ENCODE data around the gene TPM2.

Gene TPM2

GRCh38 chr9:35712762-35713400, 23.2 kb upstream of the TPM2 start:
- DNase-seq (ENCODE audit: insufficient read length, low spot score) (no peak), FAIRE-seq (no peak)
- TF ChIP-seq POLR2A (IDR thresholded peaks at IDR 0.05; ENCODE audit: low read depth, low read length) (no peak), TAF1 (IDR thresholded peaks at IDR 0.05; ENCODE audit: low read depth, low read length) (no peak), POLR2AphosphoS5 (IDR thresholded peaks at IDR 0.05; ENCODE audit: low read depth, low read length) (no peak), POU2F2 (IDR thresholded peaks at IDR 0.05; ENCODE audit: low read depth, low read length) (no peak), SPI1 (IDR thresholded peaks at IDR 0.05; ENCODE audit: low read depth, low read length) (no peak), PAX5 (IDR thresholded peaks at IDR 0.05; ENCODE audit: insufficient read depth, low read length, severe bottlenecking) (no peak)

DNA sequence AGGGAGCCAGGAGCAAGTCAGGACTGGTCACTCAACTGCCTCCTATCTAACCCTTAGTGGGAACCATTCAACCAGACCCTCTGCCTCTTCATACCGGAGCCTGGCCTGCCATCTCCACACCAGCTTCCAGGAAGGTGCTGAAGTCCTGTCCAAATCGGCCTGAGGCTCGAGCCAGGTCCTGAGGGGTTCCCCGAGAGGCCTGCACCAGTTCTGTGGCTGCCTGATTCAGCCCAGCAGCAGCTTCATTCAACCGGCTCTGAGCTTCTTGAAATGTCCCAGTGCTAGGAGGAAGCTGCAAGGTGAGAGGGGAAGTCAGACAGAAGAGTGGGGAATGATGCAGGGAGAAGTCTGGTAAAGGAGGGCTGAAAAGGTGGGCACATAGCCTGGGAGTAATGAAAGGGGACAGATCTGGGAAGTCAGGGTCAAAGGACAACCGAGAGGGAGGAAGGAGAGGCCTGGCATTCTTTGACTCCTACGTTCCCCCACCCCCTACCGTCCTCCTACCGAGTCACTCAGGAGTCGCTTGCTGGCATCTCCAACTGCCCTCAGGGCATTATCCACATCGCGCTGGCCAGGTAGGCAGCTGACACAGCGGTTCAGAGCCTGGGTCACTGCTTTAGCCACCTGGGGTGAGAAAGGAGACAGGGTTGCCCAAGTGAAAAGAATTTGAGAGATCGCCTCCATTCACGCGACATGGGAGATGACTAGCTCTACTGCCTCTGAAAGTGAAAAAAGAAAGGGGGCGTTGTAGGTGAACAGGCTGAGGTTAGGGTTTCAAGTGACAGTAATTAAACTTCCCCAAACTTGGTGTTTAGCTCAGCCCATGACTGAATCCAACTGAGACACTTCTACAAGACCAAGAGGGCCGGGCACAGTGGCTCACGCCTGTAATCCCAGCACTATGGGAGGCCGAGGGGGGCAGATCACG, 22.0 kb upstream of the TPM2 start:
- peak; percentile 52 for FAIRE-seq
- DNase-seq (ENCODE audit: insufficient read length, low spot score), result peak; percentile 54
- TF ChIP-seq POLR2AphosphoS5 (IDR thresholded peaks at IDR 0.05; ENCODE audit: low read depth, low read length), result no peak
- TF ChIP-seq POLR2A (IDR thresholded peaks at IDR 0.05; ENCODE audit: low read depth, low read length), result no peak
- TF ChIP-seq SPI1 (IDR thresholded peaks at IDR 0.05; ENCODE audit: low read depth, low read length), result no peak
- TF ChIP-seq TAF1 (IDR thresholded peaks at IDR 0.05; ENCODE audit: low read depth, low read length), result no peak
- no peak for TF ChIP-seq PAX5 (IDR thresholded peaks at IDR 0.05; ENCODE audit: insufficient read depth, low read length, severe bottlenecking)
- TF ChIP-seq POU2F2 (IDR thresholded peaks at IDR 0.05; ENCODE audit: low read depth, low read length), result no peak

- FAIRE-seq (no peak), DNase-seq (ENCODE audit: insufficient read length, low spot score) (no peak)
- TF ChIP-seq POLR2AphosphoS5 (IDR thresholded peaks at IDR 0.05; ENCODE audit: low read depth, low read length), result no peak
- TF ChIP-seq TAF1 (IDR thresholded peaks at IDR 0.05; ENCODE audit: low read depth, low read length), result no peak
- no peak for TF ChIP-seq POLR2A (IDR thresholded peaks at IDR 0.05; ENCODE audit: low read depth, low read length)
- TF ChIP-seq POU2F2 (IDR thresholded peaks at IDR 0.05; ENCODE audit: low read depth, low read length), result no peak
Measured at GRCh38 chr9:35710818-35711500, 21.2 kb upstream of the TPM2 start.

DNA sequence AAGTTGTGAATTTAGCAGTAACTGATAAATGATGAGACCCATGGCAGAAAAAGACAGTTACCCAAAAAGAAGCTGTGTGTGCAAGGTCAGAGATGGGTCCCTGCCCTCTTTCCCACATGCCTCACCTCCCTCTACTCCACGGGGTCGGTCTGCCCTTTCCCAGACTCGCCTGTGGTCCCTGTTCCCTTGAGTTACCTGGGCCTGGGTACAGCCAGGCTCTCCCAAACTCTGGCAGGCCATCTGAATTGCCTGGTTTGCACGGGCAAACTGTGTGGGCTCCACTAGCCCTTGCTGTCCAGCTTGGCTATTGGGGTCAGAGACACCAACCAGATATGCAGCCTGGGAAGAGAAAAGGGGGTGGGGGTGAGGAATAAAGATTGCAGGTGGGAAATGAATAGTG, 18.4 kb upstream of the TPM2 start:
- TF ChIP-seq POLR2AphosphoS5 (IDR thresholded peaks at IDR 0.05; ENCODE audit: low read depth, low read length) (no peak), POU2F2 (IDR thresholded peaks at IDR 0.05; ENCODE audit: low read depth, low read length) (no peak), PAX5 (IDR thresholded peaks at IDR 0.05; ENCODE audit: insufficient read depth, low read length, severe bottlenecking) (no peak)
- DNase-seq (ENCODE audit: insufficient read length, low spot score) (no peak), FAIRE-seq (no peak)

DNA sequence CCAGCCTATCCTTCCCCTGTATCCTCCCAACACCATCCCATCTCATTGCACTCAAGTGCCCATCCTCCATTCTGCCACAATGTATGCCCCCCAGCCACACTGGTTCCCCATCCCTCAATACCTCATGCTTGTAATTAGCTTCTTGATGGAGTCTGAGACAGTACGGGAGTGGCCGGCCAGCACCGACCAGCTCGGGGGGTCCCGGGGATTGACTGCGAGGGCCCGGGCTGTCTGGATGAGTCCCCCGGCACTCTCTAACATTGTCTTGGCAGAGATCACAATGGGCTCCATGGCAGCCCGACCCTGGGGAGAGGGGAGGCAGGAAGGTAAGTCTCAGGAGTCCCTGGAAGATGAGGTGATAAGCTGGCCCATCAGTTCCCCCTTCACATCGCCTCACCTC, 17.2 kb upstream of the TPM2 start:
- DNase-seq (ENCODE audit: insufficient read length, low spot score) (no peak), FAIRE-seq (no peak)
- no peak for TF ChIP-seq PAX5 (IDR thresholded peaks at IDR 0.05; ENCODE audit: insufficient read depth, low read length, severe bottlenecking)
- TF ChIP-seq POLR2AphosphoS5 (IDR thresholded peaks at IDR 0.05; ENCODE audit: low read depth, low read length), result no peak
- no peak for TF ChIP-seq TAF1 (IDR thresholded peaks at IDR 0.05; ENCODE audit: low read depth, low read length)
- TF ChIP-seq POLR2A (IDR thresholded peaks at IDR 0.05; ENCODE audit: low read depth, low read length), result no peak
- TF ChIP-seq POU2F2 (IDR thresholded peaks at IDR 0.05; ENCODE audit: low read depth, low read length), result no peak
- TF ChIP-seq SPI1 (IDR thresholded peaks at IDR 0.05; ENCODE audit: low read depth, low read length), result no peak

GRCh38 chr9:35705836-35706430, 16.2 kb upstream of the TPM2 start:
- no peak for TF ChIP-seq POLR2AphosphoS5 (IDR thresholded peaks at IDR 0.05; ENCODE audit: low read depth, low read length)
- no peak for TF ChIP-seq SPI1 (IDR thresholded peaks at IDR 0.05; ENCODE audit: low read depth, low read length)
- TF ChIP-seq PAX5 (IDR thresholded peaks at IDR 0.05; ENCODE audit: insufficient read depth, low read length, severe bottlenecking), result no peak
- no peak for TF ChIP-seq POU2F2 (IDR thresholded peaks at IDR 0.05; ENCODE audit: low read depth, low read length)
- no peak for TF ChIP-seq TAF1 (IDR thresholded peaks at IDR 0.05; ENCODE audit: low read depth, low read length)
- TF ChIP-seq POLR2A (IDR thresholded peaks at IDR 0.05; ENCODE audit: low read depth, low read length), result no peak
- FAIRE-seq (no peak), DNase-seq (ENCODE audit: insufficient read length, low spot score) (no peak)

DNA sequence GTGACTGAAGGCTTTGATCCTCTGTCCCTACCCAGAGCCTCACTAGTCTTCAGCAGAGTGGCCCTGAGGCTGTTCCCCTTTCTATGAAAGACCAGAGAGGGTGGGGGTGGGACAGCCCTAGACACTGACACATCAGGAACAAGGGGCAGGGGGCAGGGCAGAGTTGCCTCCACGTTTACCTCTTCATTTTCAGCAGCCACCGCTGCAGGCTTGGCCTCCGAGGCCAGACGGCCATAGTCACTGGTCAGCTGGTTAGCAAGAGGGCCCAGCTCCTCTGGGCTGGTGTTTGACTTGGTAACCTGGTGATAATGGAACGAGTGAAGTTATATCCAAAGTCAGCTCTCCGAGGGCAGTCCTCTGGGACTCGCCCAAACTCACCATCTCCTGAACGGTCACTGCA, 15.6 kb upstream of the TPM2 start:
- TF ChIP-seq TAF1 (IDR thresholded peaks at IDR 0.05; ENCODE audit: low read depth, low read length), result no peak
- DNase-seq (ENCODE audit: insufficient read length, low spot score), result no peak
- FAIRE-seq, result no peak

GRCh38 chr9:35703906-35704672, 14.4 kb upstream of the TPM2 start:
- FAIRE-seq, result no peak
- no peak for DNase-seq (ENCODE audit: insufficient read length, low spot score)
- TF ChIP-seq TAF1 (IDR thresholded peaks at IDR 0.05; ENCODE audit: low read depth, low read length) (no peak), POU2F2 (IDR thresholded peaks at IDR 0.05; ENCODE audit: low read depth, low read length) (no peak)

DNA sequence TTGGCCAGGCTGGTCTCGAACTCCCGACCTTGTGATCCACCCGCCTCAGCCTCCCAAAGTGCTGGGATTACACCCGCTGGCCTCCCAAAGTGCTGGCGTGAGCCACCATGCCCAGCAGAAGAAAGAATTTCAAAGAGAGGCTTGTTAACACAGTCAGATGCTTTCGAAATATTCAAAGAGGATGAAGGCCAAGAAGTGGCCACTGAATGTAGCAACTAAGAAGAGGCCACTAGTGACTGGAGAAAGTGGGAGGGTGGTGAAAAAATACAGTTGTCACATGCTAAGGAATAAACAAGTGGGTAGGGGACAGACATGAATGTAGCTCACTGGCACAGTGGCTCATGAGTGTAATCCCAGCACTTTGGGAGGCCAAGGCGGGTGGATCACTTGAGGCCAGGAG, 13.0 kb upstream of the TPM2 start:
- TF ChIP-seq PAX5 (IDR thresholded peaks at IDR 0.05; ENCODE audit: insufficient read depth, low read length, severe bottlenecking), result no peak
- no peak for TF ChIP-seq SPI1 (IDR thresholded peaks at IDR 0.05; ENCODE audit: low read depth, low read length)
- TF ChIP-seq POLR2AphosphoS5 (IDR thresholded peaks at IDR 0.05; ENCODE audit: low read depth, low read length), result no peak
- no peak for TF ChIP-seq TAF1 (IDR thresholded peaks at IDR 0.05; ENCODE audit: low read depth, low read length)
- no peak for TF ChIP-seq POU2F2 (IDR thresholded peaks at IDR 0.05; ENCODE audit: low read depth, low read length)
- no peak for DNase-seq (ENCODE audit: insufficient read length, low spot score)
- no peak for FAIRE-seq
